Measurements from ENCODE around the gene TNC.

Gene TNC

DNA sequence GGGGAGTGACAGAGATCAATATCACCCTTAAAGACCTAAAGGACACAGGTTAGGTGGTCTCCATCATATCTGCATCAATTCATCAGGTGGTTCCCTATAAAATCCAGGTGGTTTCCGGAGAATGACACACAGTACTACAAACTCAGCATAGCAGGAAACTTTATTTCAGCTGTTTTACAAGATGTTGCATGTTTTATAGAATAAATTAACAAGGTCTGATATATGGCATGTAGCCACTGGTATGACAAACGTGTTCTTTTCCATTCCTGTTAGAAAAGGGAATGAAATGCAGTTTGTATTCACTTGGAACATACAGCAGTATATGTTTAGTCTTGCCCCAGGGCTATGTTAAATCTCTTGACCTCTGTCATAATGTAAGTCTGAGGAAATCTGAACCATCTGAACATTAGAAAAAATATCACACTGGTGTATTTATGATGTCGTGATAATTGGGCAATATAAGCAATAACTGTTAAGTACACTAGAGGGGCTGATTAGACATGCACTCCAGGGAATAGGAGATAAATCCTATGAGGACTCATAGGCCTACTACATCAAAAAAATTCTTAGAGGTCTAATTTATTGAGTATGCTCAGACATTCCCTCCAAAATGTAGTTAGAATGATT, 145.3 kb downstream of the TNC start:
- TF ChIP-seq SUZ12 (IDR thresholded peaks at IDR 0.05; ENCODE audit: extremely low read depth, insufficient read depth, insufficient read length) (no peak), ZNF274 (IDR thresholded peaks at IDR 0.05; ENCODE audit: low read depth, low read length) (no peak), YY1 (IDR thresholded peaks at IDR 0.05; ENCODE audit: insufficient read depth, insufficient read length) (no peak)
- no peak overlapping the region for H3K9ac ChIP-seq (ENCODE audit: insufficient read length, low read depth)
- H3K36me3 ChIP-seq (ENCODE audit: insufficient read depth, insufficient read length, low read length): no peaks in the 10 kb centered on the region
- no peak overlapping the region for H3K4me3 ChIP-seq (ENCODE audit: insufficient read length, low read depth)
- H3K4me1 ChIP-seq (ENCODE audit: insufficient read depth, insufficient read length): no peaks in the 10 kb centered on the region
- no peak for DNase-seq (ENCODE audit: low read depth, low spot score)
- H3K27me3 ChIP-seq (ENCODE audit: insufficient read depth, insufficient read length): no peaks in the 10 kb centered on the region
- H3K9me3 ChIP-seq (ENCODE audit: insufficient read depth, low read length): no peaks in the 10 kb centered on the region
